Nephron (organoid): ENCODE results near the gene RDM1.

ENCODE experiments used
- H3K27ac Mint-ChIP-seq, 3 experiments: 2 replicates each; pipeline ENCODE4 v1.8.0; 2020; ENCODE audit warnings: mixed read lengths in 3 of 3, mild to moderate bottlenecking in 2 of 3, moderate library complexity in 1 of 3
- H3K27me3 Mint-ChIP-seq: 2 replicates; pipeline ENCODE4 v1.8.0; 2021; ENCODE audit warnings: low read depth, mild to moderate bottlenecking, moderate library complexity, mixed read lengths
- H3K36me3 Mint-ChIP-seq: 2 replicates; pipeline ENCODE4 v1.8.0; 2020; ENCODE audit warnings: low read depth, mixed read lengths
- H3K4me1 Mint-ChIP-seq: 2 replicates; pipeline ENCODE4 v1.8.0; 2020; ENCODE audit warnings: mixed read lengths
- H3K4me3 Mint-ChIP-seq, 3 experiments: 2 replicates each; pipeline ENCODE4 v1.8.0; 2020; ENCODE audit warnings: mild to moderate bottlenecking in 3 of 3, mixed read lengths in 3 of 3, moderate library complexity in 2 of 3
- H3K9me3 Mint-ChIP-seq: 2 replicates; pipeline ENCODE4 v1.8.0; 2020; ENCODE audit warnings: mixed read lengths
- TF ChIP-seq, protein P1 (sequence below), 3 experiments: fragments of 200-600 bp; sonication (generic); IDR thresholded peaks; one replicate each; pipeline ENCODE4 v1.5.0; 2021; ENCODE audit warnings: antibody characterized with exemption in 3 of 3; ENCODE audit not compliant: unreplicated experiment in 3 of 3

The RDM1 gene

DNA sequence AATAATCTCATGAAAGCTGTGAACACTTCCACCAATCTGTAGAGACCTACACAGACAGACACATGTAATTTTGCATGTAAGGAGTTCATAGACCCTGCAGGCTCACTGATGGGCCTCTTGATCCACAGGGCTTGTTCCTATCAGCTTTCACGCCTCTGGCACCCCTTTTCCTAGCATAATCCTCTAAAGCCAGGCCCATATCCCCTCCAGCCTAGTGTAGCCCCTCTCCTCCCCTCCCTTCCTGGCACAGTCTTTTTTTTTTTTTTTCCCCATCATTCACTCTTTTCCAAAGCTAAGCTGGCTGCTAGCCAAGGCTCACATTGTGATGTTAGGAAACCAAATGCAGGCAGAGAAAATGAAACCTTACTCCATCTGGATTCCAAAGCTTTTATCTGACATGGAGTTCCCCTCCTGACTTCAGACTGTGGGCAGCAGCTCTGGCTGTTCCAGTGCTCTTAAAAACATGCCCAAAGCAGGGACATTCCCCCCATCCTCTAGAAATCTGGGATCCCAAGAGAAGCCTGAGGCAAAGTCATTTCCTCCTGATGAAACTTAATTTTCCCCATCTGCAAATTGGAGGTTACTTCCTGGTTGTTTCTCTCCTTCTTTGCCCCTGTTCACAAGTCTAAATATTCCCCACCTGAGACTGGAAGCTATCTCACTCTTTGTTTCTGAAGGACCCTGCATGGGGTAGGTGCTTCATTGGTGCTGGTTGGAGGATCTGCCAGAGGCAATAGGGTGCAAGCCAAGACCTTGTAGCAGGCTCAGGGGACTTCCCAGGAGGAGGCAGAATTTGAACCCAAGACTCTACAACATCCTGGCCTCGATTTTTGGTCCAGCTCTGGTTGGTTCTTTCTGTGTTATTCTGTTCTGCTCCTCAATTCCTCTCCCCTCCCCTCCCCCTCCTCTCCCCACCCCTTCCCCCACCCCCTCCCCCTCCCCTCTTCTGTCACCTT is 40.5 kb downstream of the RDM1 start:
- Mint-ChIP-seq H3K4me1 (peaks cover 33% of the 10 kb centered on the region), H3K9me3 (no peaks in the 10 kb centered on the region), H3K36me3 (no peaks in the 10 kb centered on the region), H3K4me3 (no peak overlapping the region), H3K27me3 (no peaks in the 10 kb centered on the region), H3K27ac (peak overlapping the region; percentile 73 to 94 (median 82))
- TF ChIP-seq, protein P1, sequence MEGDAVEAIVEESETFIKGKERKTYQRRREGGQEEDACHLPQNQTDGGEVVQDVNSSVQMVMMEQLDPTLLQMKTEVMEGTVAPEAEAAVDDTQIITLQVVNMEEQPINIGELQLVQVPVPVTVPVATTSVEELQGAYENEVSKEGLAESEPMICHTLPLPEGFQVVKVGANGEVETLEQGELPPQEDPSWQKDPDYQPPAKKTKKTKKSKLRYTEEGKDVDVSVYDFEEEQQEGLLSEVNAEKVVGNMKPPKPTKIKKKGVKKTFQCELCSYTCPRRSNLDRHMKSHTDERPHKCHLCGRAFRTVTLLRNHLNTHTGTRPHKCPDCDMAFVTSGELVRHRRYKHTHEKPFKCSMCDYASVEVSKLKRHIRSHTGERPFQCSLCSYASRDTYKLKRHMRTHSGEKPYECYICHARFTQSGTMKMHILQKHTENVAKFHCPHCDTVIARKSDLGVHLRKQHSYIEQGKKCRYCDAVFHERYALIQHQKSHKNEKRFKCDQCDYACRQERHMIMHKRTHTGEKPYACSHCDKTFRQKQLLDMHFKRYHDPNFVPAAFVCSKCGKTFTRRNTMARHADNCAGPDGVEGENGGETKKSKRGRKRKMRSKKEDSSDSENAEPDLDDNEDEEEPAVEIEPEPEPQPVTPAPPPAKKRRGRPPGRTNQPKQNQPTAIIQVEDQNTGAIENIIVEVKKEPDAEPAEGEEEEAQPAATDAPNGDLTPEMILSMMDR (IDR thresholded peaks at IDR 0.05; ENCODE audit: unreplicated experiment in 3 of 3): no peak

DNA sequence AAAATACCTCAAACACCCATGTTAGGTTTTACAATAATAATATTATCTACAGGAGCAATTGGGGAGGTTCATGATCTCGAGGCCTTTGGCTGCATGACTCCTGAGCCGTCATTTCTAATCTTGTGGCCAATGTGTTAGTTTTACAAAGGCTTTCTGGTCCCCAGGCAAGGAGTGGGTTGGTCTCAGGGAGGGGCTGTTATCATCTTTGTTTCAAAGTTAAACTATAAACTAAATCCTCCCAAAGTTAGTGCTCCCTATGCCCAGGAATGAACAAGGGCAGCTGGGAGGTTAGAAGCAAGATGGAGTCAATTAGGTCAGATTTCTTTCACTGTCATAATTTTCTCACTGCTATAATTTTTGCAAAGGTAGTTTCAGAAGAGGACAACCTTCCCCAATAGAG is 41.3 kb downstream of the RDM1 start:
- TF ChIP-seq, protein P1 (IDR thresholded peaks at IDR 0.05; ENCODE audit: unreplicated experiment in 3 of 3): no peak
- Mint-ChIP-seq H3K4me1 (peaks cover 33% of the 10 kb centered on the region), H3K36me3 (no peaks in the 10 kb centered on the region)

GRCh38 chr17:35879773-35880654 is 50.6 kb downstream of the RDM1 start, which contains the start of gene CCL5:
CCL5 (minus strand) TSS chr17:35880360.
- Mint-ChIP-seq H3K36me3 (no peaks in the 10 kb centered on the region), H3K4me1 (no peaks in the 10 kb centered on the region), H3K4me3 (no peak within 1 kb of the TSS), H3K9me3 (no peaks in the 10 kb centered on the region), H3K27ac (no peak within 1 kb of the TSS), H3K27me3 (no peaks in the 10 kb centered on the region)
- TF ChIP-seq, protein P1 (IDR thresholded peaks at IDR 0.05; ENCODE audit: unreplicated experiment in 3 of 3): no peak

More for the DNA sequence above, 41.3 kb downstream of the RDM1 start:
- Mint-ChIP-seq H3K4me3 (no peak overlapping the region), H3K27ac (peak overlapping the region in 2 of 3 experiments; percentile 15 to 43), H3K27me3 (no peaks in the 10 kb centered on the region), H3K9me3 (no peaks in the 10 kb centered on the region)

DNA sequence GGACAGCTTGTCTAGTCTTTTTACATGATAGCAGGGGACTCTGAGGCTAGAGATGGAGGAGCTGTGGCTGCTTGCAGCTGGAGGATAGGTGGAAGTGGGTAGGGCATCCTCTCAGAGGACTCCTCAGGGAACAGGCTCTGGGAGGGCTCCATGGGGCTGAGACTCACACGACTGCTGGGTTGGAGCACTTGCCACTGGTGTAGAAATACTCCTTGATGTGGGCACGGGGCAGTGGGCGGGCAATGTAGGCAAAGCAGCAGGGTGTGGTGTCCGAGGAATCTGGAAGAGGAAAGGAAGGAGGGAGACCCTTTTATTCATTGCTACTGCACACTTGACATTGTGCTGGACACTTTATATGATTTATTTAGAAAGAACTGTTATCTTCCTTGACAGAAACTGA is 52.2 kb downstream of the RDM1 start:
- Mint-ChIP-seq H3K4me3 (no peak overlapping the region), H3K27me3 (no peaks in the 10 kb centered on the region), H3K4me1 (no peaks in the 10 kb centered on the region), H3K27ac (no peak overlapping the region), H3K36me3 (no peaks in the 10 kb centered on the region), H3K9me3 (no peaks in the 10 kb centered on the region)
- TF ChIP-seq, protein P1 (IDR thresholded peaks at IDR 0.05; ENCODE audit: unreplicated experiment in 3 of 3): no peak

GRCh38 chr17:35877345-35878029 is 53.1 kb downstream of the RDM1 start:
- no peaks in the 10 kb centered on the region for H3K4me1 Mint-ChIP-seq

More at GRCh38 chr17:35877345-35878029, 53.1 kb downstream of the RDM1 start:
- TF ChIP-seq, protein P1 (IDR thresholded peaks at IDR 0.05; ENCODE audit: unreplicated experiment in 3 of 3): no peak
- H3K4me3 Mint-ChIP-seq: no peak overlapping the region
- no peaks in the 10 kb centered on the region for H3K27me3 Mint-ChIP-seq
- no peaks in the 10 kb centered on the region for H3K9me3 Mint-ChIP-seq
- no peaks in the 10 kb centered on the region for H3K36me3 Mint-ChIP-seq
- no peak overlapping the region for H3K27ac Mint-ChIP-seq
